Urinary bladder (tissue), 4 donors: Measurements from ENCODE around the gene HOXB13. TPM values are rescaled to one million over a fixed set of nuclear protein-coding genes. Genes with fewer than 3 reads are reported as not detected.

Source experiments
- DNase-seq: peaks from one replicate; pipeline ENCODE4 v3.0.0-alpha.2; 2015; ENCODE audit errors: extremely low spot score
- H3K27ac ChIP-seq: one replicate; pipeline ENCODE4 v1.5.1; 2013; ENCODE audit warnings: low read depth, mild to moderate bottlenecking, moderate library complexity
- H3K36me3 ChIP-seq: one replicate; pipeline ENCODE4 v1.6.1; 2013; ENCODE audit warnings: mild to moderate bottlenecking, moderate library complexity; ENCODE audit not compliant: insufficient read depth
- H3K4me1 ChIP-seq: one replicate; pipeline ENCODE4 v1.6.1; 2013; ENCODE audit warnings: mild to moderate bottlenecking, moderate library complexity; ENCODE audit not compliant: insufficient read depth
- H3K4me3 ChIP-seq: one replicate; pipeline ENCODE4 v1.5.1; 2013; ENCODE audit warnings: low read depth, low read length
- WGBS: extraction: QIAGEN DNeasy Blood & Tissue Kit; methylation state at CpG from one replicate; pipeline ENCODE4 v1.1.7; 2013; 5-methylcytosine and 5-hydroxymethylcytosine counted together
- polyA plus RNA-seq: library from polyadenylated mRNA; stranded (reverse); fragments of 200-250 nt; gene quantifications from one replicate; pipeline ENCODE4 v1.2.3, GENCODE V29; 2013
- total RNA-seq: library from RNA; depleted of rRNA; stranded (reverse); fragments of >200 nt; gene quantifications from one replicate; pipeline ENCODE4 v1.2.3, GENCODE V29; 2014
- donor health status: healthy with polysubstance abuse.
- donor health status: healthy.

HOXB13 gene
- total and polyA plus RNA-seq, 2 donors = 1.5 to 1.7 TPM

DNA sequence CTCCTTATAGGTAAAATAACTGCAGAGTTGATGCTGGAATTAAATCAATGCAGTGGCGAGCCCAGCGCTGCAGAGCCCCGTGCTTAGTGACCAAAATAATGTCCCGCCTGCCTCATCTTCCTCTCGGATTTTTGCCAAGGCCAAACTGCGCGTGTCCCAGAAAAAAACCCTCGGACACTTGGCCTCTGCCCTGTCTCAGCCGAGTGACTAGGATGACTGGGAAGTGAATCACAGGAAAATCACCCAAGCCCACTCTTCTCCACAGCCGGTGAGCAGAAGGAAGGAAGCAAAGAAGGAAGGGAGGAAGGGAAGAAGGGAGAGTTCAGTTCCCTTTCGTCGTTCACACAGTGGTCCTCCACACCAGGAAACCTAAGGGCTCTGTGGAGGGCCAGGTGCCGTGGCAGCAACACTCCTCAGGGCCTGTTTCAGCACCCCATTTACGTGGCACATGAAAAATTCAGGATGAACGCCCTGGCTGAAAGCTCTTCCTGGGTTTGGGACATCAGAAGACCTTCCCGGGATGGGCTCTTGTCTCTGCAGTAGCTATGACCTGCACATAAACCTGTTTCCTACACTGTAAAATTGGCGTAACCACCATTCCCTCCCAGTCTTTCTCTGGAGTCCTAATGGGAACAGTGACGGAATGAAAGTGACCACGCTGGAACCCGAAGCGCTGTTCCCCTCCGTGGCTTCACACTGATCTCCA, 25.4 kb upstream of the HOXB13 start:
- Histone ChIP-seq H3K4me3 (no peak overlapping the region), H3K27ac (no peak overlapping the region), H3K4me1 (no peaks in the 10 kb centered on the region), H3K36me3 (no peaks in the 10 kb centered on the region)
- WGBS = 12% methylated on average over 22 of the region's 22 CpGs
- no peak for DNase-seq

DNA sequence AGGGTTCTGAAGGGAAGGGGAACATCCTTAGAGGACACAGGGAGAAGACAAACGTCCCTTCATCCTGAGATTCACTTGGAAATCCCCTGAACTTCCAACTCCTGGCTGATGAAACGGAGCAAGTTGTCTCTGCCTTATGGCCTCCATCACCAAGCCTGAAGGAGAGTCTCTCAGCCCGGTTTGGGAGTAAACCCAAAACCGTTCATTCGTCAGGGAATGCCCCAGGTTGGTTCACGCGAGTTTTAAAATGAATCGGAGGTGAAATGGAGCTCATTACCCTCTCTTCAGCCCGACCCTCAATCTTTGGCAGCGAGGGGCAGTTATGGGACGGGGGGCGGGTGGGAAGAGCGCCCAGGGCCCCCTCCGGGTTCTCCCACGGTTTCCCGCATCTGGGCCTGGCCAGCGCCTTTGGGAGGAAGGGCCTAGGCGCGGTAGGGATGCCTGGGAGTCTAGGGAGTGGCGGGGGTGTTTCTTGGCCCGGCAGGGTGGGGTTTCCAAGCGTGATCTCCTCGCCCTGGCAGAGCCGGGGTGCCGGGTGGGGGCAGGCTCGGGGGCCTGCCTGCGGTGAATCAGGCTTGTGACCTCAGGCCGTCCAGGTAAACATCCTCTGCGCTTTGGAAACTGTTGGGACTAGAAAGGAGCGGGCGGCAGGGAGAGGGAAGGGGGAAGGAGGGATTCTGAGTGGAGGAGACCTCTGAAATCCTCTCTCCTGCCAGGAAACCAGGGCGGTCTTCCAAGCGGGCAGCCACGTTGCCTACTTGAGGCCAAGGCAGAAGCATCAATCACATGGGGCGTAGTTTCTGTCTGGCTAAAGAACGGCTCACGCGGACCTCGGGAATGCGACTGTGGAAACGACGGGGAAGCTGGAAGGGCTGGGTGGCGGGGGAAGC, 24.1 kb upstream of the HOXB13 start:
- no peak overlapping the region for H3K27ac ChIP-seq
- no peak overlapping the region for H3K4me3 ChIP-seq
- WGBS = 7% methylated on average over 43 of the region's 43 CpGs
- DNase-seq = no peak
- H3K36me3 ChIP-seq = no peaks in the 10 kb centered on the region
- H3K4me1 ChIP-seq = no peaks in the 10 kb centered on the region

DNA sequence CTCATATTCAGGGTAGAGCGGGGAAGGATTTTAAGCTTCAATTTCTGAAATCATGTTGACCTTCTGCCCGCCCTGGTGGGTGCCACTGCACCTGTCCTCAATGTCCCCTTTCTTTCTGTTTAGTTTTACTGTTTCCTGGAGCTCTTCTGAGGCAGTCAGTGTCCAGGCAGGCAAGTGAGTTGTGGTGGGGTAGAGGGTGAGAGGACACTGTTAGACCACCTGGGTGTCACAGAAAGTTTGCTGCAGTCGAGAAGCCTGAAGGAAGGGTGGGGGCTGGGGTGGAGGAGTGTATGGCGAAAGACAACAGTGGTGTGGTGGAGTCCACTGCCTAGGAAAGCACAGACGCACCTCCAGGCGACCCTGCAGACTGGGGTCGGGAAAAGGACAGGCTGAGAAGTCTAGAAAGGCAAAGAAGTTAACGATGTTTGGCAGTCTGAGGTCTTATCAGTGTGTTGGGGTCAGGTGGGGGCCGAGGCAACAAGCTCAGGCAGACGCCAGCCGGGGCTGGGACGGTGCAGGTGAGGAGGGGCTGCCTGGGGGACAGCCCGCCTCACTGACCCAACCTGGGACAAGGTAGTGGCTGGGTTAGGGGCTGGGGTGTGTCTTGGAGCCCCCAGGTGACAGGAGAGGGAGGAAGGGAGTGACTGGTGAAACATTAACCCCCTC, 23.3 kb upstream of the HOXB13 start:
- DNase-seq = no peak
- Histone ChIP-seq H3K27ac (no peak overlapping the region), H3K4me3 (no peak overlapping the region), H3K36me3 (no peaks in the 10 kb centered on the region), H3K4me1 (no peaks in the 10 kb centered on the region)
- 6% methylated on average over 13 of the region's 13 CpGs for WGBS

DNA sequence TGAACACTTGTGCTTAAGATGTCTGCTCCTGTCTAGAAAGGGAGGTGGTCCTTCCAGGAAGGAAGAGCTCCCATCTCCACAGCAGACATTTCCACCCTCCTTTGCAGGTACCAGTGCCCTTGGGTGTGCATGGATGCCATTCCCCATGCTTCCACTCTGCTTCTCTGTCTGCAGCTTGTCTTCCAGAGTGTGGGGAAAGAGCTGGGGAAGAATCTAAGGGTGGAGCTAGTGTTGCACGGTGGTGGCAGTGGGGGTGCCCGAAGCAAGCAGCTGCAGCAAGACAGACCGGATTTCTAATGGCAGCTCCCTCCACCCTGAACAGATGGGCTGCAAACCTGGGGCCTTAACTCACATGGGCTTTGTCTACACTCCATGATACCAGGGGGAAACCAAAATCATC, 22.6 kb upstream of the HOXB13 start:
- Histone ChIP-seq H3K27ac (no peak overlapping the region), H3K4me3 (no peak overlapping the region), H3K36me3 (no peaks in the 10 kb centered on the region), H3K4me1 (no peaks in the 10 kb centered on the region)
- DNase-seq = no peak
- 4% methylated on average over 3 of the region's 3 CpGs for WGBS

DNA sequence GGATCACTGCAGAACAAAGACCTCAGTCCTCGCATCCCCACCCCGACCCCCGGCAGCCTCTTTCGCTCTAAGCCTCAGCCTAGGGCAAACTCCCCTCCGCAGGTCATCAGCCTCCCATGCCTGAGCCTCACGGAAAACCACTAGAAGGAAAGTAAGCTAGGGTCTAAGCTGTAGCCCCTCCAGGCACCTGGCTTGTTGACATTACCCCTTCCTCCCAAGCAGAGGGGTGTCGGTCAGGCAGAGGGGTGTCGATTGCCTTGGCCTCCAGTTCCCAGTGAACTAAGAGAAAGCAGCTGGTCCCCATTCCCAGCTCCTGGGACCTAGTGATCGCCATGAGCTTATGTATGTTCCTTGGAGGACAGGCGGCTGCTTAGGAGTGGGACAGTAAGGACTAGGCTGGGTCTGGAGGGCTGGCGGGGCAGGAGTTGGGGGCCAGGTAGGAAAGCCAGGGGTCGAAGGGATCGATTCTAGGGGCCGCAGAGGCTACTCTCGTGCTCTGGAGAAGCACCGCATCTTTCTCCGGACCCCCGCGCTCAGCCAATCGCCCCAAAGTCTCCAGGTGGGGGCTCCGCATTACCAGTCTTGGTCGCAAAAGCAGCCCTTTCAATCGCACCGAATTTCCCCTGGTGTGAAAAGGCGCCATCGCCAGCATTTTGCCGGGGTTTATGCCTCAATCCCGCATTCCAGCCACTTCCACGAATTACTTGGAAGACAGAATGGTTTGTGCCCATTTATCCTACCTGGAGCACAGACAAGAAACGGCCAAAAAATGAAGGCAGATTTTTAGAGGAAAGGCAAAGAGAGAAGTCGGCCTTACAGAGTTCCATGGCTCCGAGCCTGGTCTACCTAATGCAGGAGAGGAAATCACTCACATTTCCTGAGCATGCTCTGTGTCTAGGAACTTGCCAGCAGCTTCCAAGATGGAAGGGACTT, 21.3 kb upstream of the HOXB13 start:
- no peaks in the 10 kb centered on the region for H3K36me3 ChIP-seq
- 11% methylated on average over 32 of the region's 32 CpGs for WGBS
- H3K27ac ChIP-seq = no peak overlapping the region
- no peak overlapping the region for H3K4me3 ChIP-seq
- no peak for DNase-seq
- H3K4me1 ChIP-seq = no peaks in the 10 kb centered on the region

DNA sequence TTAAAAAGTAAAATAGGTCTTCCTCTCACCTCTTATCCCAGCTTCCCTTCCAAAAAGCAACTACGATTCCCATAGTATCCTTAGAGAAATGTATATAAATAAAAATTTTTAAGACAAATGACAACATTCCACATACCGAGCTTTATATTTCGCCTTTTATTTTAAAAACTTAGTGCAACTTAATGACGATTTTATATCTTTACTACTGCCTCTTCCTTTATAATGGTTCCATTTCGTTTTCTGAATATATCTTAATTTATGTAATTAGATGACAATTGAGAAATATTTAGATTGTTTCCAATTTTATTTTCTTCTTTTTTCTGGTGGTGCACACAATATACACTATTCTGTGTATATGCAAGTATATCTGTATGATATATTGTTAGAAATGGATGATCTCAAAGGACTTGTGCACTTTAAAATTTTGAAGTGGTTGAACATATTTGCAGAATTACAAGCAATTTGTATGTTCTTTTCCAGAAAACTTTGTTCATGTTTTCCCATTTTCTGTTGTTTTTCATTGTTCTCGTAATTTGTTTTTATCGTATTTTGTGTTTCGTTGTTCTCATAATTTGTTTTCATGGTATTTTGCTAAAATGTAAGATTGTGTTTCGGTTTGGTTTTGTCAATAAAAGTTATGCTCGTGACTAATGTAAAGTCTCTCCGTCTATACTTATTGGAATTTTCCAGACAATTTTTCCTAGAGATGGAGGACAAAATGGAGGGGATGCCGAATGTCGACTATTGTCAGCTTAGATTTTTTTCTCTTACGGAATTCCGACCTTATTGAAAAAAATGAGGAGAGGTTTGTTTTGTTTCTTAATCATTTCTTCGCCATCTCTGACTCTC, 20.4 kb upstream of the HOXB13 start:
- H3K36me3 ChIP-seq = no peaks in the 10 kb centered on the region
- H3K4me3 ChIP-seq = no peak overlapping the region
- H3K27ac ChIP-seq = no peak overlapping the region
- no peak for DNase-seq
- no peaks in the 10 kb centered on the region for H3K4me1 ChIP-seq
- WGBS = 28% methylated on average over 16 of the region's 16 CpGs

DNA sequence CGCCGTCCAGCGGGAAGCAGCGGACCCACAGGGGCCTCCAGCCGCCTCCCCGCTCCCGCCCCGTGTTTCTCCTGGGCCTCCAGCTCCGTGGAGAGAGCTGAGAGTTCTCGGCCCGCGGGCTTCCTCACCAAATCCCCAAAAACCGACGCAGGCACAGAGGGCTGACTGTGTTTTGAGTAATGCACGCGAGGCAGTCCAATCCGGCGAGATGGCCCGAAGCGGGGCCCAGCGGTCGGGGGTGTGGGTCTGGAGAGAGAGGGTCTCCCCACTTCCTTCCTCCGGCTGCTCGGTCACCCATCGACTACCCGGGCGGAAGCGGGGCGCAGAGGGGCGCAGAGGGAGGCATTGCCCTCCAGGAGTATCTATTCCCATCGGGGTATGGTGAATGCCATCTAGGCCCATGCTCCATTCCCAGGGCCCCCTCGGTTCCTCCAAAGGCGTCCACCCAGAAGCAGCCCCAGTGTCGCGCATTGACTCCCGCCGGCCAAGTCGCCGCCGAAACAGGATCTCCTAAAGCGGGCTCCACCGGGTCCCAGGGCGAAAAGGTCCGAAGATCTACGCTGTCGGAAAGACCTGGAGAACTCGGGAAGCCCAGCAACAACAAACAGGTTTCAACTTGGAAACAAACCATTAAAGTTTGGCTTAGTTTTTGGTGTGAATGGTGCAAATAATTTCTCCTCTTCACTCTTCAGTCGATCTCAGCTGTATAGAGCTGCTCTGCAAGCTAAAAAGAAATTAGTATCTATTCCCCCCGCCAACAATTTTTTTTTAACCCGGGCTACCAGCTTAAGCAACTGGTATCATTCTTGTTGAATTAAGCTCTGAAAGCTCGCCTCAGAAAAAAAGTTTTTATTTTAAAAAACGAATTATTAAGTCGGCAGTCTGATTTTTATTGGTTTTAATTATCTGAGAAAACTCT, 19.2 kb upstream of the HOXB13 start:
- no peak for DNase-seq
- Histone ChIP-seq H3K4me3 (no peak overlapping the region), H3K4me1 (no peaks in the 10 kb centered on the region), H3K27ac (no peak overlapping the region), H3K36me3 (no peaks in the 10 kb centered on the region)
- WGBS = 8% methylated on average over 53 of the region's 53 CpGs

DNA sequence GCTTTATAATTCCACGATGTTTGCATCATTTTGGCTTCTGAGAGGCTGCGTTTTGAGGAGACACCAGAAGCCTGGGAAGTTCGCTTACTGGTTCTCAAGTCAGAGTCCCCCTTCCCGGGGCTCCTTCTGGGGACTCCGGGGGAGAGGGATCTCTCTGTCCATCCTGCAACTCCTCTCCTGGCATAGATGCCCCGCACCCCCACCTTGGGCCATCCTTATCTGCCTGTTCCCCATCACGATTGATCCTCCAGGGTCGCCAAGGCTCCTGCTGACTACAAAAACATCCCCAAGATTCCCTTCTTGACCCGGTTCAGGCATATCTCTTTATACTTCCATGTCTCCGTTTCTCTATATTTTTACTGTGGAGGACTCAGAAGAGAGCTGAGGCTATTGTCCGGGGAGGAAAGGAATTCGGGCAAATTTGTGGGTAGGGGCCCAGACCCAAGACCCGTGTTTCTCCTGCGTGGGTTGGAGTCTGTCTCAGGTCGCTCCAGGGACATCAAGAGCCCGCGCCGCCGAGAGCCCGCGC, 18.4 kb upstream of the HOXB13 start:
- Histone ChIP-seq H3K4me3 (no peak overlapping the region), H3K36me3 (no peaks in the 10 kb centered on the region), H3K4me1 (no peaks in the 10 kb centered on the region), H3K27ac (no peak overlapping the region)
- DNase-seq = no peak
- WGBS = 5% methylated on average over 21 of the region's 21 CpGs

DNA sequence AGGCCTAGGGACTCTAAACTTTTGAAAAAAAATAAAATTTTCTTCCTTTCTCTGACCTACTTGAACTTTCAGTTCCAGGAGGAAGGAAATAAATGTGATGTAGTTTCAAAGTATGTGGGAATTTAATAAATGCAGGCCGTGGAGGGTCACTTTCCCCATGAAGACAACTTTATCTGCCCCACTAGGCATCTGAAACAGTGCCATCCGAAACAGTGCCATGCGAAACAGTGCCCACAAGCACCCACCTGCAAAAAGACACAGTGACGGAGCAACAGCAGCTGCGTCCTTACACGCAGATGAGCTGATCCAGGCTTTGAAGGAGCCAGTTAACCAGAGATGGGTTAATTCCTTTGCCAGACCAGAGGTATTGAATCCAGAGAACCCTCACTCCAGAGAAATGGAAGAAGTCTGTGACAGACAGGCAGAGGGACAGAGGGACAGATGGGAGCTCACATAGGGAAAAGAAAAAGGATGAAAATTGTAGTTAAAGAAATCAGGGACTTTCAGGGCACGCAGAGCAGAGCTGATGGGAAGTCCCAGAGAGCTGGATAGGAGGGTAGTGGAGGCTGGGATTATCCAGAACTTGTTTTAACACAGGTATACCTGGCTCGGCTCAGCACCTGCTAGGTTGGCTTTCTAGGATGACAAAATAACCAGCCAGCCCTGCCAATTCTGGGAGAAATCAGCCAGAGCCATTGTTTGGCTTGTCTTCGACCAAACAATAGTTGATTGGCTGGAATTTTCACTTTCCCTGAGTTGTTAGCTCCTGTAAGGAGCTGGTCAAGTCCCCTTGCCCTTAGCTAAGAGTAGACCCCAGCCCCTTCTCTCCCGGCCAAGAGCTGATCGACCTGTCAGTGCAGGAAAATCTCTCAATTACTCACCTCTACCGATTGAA, 17.1 kb upstream of the HOXB13 start:
- no peaks in the 10 kb centered on the region for H3K4me1 ChIP-seq
- H3K27ac ChIP-seq = no peak overlapping the region
- H3K36me3 ChIP-seq = no peaks in the 10 kb centered on the region
- DNase-seq = no peak
- H3K4me3 ChIP-seq = no peak overlapping the region
- WGBS = 16% methylated on average over 12 of the region's 12 CpGs

DNA sequence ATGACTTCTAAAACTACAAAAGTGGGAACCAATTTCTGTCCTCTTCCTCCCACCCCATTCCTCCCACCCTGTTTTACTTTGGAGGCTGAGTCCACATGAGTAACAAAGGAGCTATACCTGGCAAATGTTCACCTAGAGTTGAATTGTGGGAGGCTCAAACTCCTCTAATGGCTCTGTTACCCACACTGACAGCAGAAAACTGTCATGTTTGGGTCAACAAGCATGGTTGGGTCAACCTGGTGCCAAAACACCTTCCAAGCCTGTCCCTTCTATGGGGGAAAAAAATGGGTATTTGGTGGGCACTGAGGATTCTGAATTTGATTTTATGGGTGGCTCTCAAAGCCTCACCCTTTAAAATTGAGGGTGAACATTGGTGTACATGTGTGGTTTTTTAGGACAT, 12.0 kb upstream of the HOXB13 start:
- Histone ChIP-seq H3K4me3 (no peak overlapping the region), H3K4me1 (no peaks in the 10 kb centered on the region), H3K27ac (no peak overlapping the region), H3K36me3 (no peaks in the 10 kb centered on the region)
- no peak for DNase-seq
